Left forelimb (tissue), 1 donor: ENCODE data around the gene ATG10.
"Not testable (repeated sequence)": the region's sequence is repeated elsewhere in the genome, so short reads cannot be mapped to it uniquely, and the experiment has no call there.

Source experiments
- DNase-seq: peaks from one replicate; pipeline ENCODE4 v3.0.0-alpha.2; 2018; ENCODE audit warnings: low spot score

The ATG10 gene

DNA sequence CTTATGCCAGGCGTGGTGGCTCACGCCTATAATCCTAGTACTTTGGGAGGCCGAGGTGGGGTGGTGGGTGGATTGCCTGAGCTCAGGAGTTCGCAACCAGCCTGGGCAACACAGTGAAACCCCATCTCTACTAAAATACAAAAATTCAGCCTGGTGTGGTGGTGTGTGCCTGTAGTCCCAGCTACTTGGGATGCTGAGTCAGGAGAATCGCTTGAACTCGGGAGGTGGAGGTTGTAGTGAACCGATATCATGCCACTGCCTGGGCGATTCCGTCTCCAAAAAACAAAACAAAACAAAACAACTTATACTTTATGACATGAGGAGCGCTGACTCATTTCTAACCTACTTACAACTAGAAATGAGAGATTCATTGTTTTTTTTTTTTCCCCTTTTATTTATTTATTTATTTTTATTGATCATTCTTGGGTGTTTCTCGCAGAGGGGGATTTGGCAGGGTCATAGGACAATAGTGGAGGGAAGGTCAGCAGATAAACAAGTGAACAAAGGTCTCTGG is 10.4 kb downstream of the ATG10 start:
- not testable (repeated sequence) for DNase-seq

DNA sequence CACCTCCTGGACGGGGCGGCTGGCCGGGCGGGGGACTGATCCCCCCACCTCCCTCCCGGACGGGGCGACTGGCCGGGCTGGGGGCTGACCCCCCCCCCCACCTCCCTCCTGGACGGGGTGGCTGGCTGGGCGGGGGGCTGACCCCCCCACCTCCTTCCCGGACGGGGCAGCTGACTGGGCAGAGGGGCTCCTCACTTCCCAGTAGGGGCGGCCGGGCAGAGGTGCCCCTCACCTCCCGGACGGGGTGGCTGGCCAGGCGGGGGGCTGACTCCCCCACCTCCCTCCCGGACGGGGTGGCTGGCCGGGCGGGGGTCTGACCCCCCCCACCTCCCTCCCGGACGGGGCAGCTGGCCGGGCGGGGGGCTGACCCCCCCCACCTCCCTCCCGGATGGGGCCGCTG is 11.3 kb downstream of the ATG10 start:
- not testable (repeated sequence) for DNase-seq

DNA sequence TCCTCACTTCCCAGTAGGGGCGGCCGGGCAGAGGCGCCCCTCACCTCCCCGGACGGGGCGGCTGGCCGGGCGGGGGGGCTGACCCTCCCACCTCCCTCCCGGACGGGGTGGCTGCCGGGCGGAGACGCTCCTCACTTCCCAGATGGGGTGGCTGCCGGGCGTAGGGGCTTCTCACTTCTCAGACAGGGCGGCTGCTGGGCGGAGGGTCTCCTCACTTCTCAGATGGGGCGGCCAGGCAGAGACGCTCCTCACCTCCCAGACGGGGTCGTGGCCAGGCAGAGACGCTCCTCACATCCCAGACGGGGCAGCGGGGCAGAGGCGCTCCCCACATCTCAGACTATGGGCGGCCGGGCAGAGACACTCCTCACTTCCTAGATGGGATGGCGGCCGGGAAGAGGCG is 11.7 kb downstream of the ATG10 start:
- not testable (repeated sequence) for DNase-seq

- DNase-seq, result no peak
Measured at GRCh38 chr5:81986126-81986525, 14.3 kb downstream of the ATG10 start.

- DNase-seq, result no peak
Measured at GRCh38 chr5:81989204-81989603, 17.4 kb downstream of the ATG10 start.

GRCh38 chr5:81994679-81995078 is 22.9 kb downstream of the ATG10 start:
- no peak for DNase-seq

DNA sequence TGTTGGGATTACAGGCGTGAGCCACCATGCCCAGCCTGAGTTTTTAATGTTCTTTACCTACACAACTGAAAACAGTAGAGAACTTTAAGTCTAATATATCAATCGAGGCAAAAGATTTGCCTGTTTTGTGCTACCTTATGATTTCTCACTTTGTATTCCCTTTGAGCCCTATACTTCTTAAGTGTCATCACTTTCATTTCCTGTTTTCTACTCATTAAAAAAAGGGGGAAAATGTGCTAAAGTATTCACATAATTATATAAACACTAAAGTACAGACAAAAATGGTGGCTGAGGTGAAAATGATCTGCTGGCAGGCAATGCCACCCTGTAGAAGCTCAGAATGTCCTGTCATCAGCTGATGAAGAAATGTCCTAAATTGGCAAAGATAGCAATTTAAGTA is 23.6 kb downstream of the ATG10 start:
- DNase-seq, result no peak

DNA sequence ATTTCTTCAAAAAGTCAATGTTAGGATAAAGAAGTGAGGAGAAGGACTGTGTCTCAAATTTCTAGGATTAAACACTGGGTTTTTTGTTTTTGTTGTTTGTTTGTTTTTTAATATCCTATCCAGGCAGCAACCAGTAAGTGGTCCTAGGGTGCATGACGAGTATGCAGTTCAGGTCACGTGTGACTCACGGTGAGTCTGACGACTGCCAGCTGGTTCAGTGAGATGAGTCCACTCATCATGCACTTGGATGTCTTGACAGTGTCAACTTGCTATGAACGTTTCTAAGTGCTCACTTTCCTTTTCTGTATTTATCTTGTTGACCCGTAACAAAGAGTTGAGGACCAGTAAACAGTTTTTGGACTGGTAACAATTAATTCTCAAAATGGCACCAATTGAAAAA is 32.7 kb downstream of the ATG10 start:
- DNase-seq, result no peak

- DNase-seq, result not testable (repeated sequence)
Measured at GRCh38 chr5:82009869-82010268, 38.0 kb downstream of the ATG10 start.

GRCh38 chr5:82010696-82011095 is 38.9 kb downstream of the ATG10 start:
- DNase-seq, result no peak

GRCh38 chr5:82011761-82012160 is 39.9 kb downstream of the ATG10 start:
- no peak for DNase-seq

DNA sequence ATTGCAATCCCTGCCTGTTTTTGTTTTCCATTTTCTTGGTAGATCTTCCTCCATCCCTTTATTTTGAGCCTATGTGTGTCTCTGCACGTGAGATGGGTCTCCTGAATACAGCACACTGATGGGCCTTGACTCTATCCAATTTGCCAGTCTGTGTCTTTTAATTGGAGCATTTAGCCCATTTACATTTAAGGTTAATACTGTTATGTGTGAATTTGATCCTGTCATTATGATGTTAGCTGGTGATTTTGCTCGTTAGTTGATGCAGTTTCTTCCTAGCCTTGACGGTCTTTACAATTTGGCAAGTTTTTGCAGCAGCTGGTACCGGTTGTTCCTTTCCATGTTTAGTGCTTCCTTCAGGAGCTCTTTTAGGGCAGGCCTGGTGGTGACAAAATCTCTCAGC is 42.8 kb downstream of the ATG10 start:
- DNase-seq, result not testable (repeated sequence)

DNA sequence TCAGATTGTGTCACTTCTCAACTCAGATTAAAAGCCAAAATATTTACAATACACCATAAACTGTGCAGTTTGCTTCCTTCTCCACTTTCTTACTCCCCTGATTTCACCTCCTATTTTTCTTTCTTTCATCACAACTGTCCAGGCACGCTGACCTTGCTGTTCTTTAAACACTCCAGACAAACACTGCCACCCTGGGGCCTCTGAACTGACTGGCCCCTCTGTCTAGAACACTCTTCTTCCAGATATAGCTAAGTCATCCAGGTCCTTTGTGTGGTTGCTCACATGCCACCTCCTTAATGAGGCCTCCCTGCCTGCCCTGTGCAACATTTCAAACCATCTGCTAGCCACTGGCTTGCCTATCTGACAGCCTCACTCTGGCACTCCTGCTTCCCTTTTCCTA is 46.6 kb downstream of the ATG10 start:
- no peak for DNase-seq

DNA sequence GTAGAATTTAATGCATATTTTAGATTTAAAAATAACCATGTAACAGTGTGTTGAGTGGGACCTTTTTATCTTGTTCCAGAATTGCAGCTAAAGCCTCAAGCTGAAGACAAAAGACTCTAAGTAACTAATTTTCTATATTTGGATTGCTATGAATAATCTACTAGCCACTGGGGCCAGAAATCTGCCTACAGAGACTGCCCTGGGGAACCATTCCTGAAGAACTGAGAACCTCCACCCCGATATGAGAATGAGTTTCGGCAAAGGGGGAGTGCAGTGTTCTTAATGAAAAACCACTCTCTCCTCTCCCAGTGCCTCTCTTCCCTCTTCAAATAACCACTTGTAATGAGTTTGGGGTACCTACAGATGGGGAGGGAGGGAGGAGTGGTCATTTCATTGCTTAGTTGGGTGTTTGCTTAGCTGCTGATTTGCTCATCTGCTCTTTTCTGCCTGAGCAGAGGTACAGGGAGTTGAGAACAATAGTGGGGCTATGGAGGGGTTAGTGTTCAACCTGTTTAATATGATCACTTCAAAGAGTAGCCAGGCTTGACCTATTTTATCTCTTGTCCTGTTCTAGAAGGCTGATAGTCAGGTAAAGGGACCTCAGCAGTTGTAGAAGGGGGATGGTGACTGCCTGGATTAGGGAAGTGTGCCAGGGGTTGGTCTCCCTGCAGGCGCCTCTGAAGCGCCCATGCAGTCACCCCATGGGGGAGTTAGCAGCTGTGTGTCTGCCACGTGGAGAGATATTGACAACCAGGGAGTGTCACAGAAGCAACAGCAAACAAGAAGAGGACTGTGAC is 47.7 kb downstream of the ATG10 start:
- no peak for DNase-seq

- DNase-seq, result no peak
Measured at GRCh38 chr5:82022499-82022898, 50.7 kb downstream of the ATG10 start.

DNA sequence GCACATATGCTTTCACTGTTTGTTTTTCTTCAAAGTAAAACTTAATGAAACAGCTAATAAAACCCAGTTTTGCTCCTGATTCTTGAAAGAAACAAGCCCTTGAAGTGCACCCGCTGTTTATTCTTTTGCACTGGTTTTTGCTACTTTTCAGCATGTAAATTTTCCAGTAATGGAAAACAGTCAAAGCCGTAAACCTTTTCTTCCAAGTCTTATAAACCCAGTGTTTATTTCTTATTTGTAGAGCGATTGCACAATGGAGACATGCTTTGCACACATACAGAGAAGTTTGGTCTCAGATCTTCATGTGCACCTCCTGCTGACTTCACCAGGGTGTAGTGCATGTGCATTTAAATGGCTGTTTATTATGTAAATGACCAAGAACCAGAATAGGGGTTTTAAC is 51.8 kb downstream of the ATG10 start:
- no peak for DNase-seq

- DNase-seq, result no peak
Measured at GRCh38 chr5:82031220-82032119, 59.6 kb downstream of the ATG10 start.

GRCh38 chr5:82042894-82043293 is 71.1 kb downstream of the ATG10 start:
- not testable (repeated sequence) for DNase-seq

DNA sequence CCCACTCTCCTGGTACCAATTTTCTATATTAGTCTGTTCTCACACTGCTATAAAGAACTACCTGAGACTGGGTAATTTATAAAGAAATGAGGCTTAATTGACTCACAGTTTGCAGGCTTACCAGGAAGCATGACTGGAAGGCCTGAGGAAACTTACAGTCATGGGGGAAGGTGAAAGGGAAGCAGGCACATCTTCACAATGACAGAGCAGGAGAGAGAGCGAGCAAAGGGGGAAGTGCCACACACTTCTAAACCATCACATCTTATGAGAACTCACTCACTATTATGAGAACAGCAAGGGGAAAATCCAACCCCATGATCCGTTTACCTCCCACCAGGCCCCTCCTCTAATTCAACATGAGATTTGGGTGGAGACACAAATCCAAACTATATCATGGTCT is 72.2 kb downstream of the ATG10 start:
- no peak for DNase-seq

- no peak for DNase-seq
Measured at GRCh38 chr5:82045554-82046275, 73.9 kb downstream of the ATG10 start.

DNA sequence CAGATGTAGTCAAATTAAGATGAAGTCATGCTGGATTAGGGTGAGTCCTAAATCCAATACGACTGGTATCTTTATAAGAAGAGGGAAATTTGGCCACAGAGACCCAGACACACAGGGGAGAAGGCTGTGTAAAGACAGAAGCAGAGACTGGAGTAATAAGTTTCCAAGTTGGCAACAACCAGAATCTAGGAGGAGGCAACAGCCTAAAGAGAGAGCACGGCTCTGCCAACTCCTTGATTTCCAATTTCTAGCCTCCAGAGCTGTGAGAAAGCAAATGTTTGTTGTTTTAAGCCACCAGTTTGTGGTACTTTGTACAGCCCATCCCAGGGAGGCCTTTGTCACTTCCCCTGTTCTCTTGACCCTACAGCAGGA is 74.4 kb downstream of the ATG10 start:
- DNase-seq, result no peak

DNA sequence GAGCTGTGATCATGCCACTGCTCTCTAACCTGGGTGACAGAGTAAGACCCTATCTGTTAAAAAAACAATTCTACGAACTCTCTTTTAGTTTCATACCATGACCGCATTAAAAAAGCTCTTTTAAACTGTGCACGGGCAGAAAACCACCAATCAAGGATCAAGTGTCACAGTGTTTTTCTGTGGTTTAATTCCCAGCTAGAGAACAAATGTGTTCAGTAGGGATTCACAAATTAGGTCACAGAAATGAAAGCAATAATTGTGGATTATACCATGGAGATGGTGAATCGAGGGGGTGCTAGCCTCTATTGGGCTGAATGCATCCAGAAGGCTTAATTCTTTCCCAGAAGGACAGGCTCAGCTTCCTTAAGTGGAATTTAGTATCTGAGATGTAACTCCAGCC is 79.1 kb downstream of the ATG10 start:
- no peak for DNase-seq
